ENCODE results near the gene RBMX. TPM values are rescaled to one million over a fixed set of nuclear protein-coding genes. Genes with fewer than 3 reads are reported as not detected.
"Not testable (repeated sequence)": the region's sequence is repeated elsewhere in the genome, so short reads cannot be mapped to it uniquely, and the experiment has no call there.

RBMX gene
- polyA plus RNA-seq (ENCODE audit: insufficient read length) = 198 TPM

DNA sequence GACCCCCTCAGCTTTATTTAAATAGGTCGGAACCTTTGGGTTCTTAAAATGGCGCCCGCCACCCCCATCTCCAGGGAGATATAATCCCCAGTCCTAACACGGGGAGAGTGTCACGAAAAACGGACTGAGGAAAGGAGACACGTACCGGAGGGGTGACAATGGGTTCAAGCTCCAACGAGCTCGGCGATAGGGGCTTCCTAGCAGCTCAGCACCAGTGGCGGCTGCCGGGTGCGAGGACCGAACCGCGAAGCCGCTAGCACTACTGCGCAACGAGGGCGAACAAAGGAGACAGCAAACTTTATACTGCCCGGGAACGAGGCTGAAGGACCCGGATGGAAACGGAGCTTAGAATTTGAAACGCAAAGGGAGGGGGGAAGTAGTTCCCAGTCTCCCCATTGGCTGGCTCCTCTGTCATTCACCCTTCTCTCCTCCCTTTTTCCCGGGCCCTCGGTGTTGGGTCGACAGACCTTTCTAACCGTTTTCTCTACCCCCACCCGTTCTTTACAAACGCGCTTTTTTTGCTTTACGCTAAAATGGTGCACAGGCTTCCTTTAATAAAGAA is at the start of gene RBMX:
Gene RBMX, minus strand, starts transcription at position 274 of the 562 bp plus-strand sequence. CDS start 1,298 bp downstream, outside the sequence.
- DNase-seq = peak; percentile 91

DNA sequence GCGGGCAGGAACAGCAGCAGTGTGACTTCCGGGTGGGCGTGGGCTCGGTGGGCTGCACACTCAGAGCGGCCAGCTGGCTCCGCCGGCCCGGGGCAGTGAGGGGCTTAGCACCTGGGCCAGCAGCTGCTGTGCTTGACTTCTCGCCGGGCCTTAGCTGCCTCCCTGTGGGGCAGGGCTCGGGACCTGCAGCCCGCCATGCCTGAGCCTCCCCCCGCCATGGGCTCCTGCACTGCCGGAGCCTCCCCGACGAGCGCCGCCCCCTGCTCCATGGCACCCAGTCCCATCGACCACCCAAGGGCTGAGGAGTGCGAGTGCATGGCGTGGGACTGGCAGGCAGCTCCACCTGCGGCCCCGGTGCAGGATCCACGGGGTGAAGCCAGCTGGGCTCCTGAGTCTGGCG is 40.9 kb upstream of the RBMX start:
- not testable (repeated sequence) for DNase-seq

GRCh38 chrX:136920001-136920400 is 39.5 kb upstream of the RBMX start:
- no peak for DNase-seq

- DNase-seq = no peak
Observed at GRCh38 chrX:136916827-136917226, 36.3 kb upstream of the RBMX start.

DNA sequence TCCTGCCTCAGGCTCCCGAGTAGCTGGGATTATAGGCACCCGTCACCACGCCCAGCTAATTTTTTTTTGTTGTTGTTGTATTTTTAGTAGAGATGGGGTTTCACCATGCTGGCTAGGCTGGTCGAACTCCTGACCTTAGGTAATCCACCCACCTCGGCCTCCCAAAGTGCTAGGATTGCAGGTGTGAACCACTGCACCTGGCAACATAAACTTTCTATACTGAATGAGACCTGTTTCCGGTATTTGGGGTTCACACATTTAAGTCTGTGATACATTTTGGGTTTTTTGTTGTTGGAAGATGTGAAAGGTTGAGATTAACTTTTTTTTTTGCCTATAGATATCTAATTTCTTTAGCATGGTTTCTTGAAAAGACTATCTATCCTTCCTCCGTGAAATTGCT is 31.1 kb upstream of the RBMX start:
- DNase-seq = not testable (repeated sequence)

GRCh38 chrX:136911253-136911652 is 30.7 kb upstream of the RBMX start:
- no peak for DNase-seq

DNA sequence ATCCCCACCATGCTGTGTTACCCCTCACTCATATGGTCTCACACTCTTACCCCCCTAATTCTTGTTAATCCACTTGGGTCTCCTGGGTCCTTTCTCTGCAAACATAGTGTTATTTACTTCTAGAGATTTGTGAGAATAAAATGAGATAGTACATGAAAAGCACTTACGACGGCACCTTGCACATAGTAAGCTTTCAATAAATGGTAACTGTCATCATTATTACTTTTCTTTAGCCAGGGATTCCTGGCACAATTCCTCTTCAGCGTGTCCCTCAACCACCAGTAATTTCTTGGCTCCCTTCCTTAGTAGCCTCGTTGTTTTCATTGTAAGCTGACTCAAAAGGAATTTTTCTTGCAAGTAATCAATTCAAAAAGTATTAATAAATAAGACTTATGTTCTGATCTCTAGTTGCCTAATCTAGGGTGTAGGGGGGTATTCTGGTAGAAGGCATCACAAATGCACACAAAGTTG is 30.1 kb upstream of the RBMX start:
- no peak for DNase-seq

DNA sequence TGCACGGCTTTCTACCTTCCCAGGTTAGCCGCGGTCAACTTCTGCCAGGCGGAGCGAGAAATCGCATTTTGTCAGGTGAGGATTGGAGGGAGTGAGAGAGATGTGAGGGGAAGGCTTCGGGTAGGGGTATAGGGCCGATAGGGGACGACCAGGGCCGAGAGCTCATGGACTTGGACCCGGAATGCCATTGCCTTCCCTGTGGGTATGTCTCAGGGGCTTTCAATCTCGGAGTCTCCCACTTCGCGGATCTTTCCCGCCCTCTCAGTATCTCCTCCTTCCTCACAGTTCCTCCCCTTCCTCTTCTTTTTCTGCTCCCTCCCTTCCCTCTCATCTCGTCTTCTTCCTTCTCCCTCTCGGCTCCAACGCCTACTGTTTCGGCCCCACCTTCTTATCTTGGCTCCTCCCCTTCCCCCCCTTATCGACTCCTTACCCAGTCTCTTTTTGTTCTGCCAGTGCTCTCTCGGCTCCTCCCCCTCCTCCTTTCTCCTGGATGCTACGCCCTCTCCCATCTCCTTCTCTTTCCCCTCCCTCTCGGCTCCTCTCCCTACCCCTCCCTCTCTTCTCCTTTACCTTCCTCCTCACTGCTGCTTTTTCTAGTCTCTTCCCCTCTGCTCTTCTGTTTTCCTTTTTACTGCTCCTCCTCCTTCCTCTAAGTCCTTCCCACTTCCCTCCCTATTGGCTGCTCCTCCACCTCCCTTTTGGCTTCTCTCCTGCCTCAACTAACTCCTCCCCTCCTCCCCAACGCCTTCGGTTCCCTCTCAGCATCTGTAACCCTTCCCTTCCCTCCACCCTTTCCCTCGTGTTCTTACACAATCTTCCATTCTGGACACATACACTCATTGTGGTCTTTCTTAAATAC is 29.4 kb upstream of the RBMX start:
- peak; percentile 88 for DNase-seq

- peak; percentile 68 for DNase-seq
Observed at GRCh38 chrX:136909119-136909705, 28.7 kb upstream of the RBMX start.

DNA sequence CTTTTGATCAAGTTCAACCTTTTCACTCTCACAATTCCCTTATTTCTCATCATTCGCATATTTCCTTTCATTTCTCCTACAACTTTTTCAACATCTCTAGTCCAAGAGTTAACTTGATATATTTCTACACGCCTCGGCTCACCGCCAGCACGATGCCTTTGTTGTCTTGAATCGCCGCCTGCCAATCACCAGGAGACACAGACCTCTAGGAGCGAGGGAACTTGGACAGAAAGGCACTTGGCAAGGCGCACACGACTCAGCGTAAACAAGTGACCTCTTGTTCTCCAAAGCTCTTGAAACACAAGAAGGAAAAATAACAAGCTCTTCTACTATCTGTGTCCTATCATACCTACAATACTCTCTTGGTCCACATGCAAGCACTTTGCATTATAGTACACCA is 27.1 kb upstream of the RBMX start:
- DNase-seq = no peak

DNA sequence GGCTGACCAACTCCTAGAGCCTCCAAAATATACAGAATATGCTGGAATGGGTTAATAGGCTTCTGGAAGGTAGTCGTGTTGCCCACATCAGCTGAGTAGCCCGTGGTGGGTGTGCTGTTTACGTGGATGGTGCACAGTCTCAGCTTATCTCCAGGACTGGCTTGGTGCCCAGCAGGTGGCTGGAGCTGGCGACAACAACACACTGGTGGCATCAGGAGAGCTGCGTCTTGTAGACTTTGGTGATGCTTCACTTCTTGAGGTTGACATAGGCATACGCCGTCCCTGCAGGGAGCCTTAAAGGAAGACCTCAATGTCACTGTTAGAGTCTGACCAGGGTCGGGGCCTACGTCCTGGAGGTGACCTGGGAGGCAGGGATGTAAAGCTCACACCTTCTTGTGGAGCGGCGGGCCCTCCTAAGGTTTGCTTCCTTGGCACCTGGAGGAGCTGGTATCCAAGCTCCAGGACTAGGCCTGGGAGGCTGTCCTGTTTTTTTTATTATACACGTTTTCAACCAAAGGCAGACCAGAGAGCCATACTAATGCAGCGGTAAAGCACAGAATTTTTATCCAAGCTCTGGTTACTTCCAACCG is 26.5 kb upstream of the RBMX start:
- DNase-seq = no peak

GRCh38 chrX:136904067-136904466 is 23.5 kb upstream of the RBMX start:
- not testable (repeated sequence) for DNase-seq

- not testable (repeated sequence) for DNase-seq
Observed at GRCh38 chrX:136900071-136900470, 19.5 kb upstream of the RBMX start.

DNA sequence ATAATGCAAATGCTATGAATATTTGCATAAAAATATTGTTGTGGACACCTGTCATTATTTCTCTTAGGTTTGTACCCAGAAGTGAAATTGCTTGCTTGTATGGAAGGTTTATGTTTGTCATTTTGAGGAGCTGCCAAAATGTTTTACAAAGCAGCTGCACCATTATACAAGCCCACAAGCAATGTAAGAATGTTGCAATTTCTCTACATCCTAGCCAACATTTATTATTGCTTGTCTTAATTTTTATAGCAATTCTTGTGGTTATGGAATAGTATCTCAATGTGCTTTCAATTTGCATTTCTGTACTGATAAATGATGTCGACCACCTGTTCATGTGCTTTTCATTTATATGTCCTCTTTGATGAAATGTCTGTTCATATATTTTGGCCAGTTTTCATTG is 18.7 kb upstream of the RBMX start:
- no peak for DNase-seq

DNA sequence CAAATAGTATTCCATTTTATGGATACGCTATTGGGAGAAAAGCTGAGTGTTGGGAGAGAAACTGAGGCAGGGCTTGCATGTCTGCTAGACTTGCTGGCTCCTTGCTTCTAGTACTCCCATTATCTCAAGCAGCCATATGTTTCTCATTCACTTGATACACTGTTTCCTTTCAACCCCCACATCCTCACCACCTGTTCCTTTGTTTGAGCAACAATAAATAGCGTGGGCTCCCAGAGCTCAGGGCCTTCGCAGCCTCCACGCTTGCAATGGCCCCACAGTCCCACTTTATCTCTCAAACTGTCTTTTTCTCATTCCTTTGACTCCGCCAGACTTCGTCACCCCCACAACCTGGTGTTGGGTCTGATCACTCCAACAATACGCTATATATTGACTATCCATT is 18.2 kb upstream of the RBMX start:
- not testable (repeated sequence) for DNase-seq

DNA sequence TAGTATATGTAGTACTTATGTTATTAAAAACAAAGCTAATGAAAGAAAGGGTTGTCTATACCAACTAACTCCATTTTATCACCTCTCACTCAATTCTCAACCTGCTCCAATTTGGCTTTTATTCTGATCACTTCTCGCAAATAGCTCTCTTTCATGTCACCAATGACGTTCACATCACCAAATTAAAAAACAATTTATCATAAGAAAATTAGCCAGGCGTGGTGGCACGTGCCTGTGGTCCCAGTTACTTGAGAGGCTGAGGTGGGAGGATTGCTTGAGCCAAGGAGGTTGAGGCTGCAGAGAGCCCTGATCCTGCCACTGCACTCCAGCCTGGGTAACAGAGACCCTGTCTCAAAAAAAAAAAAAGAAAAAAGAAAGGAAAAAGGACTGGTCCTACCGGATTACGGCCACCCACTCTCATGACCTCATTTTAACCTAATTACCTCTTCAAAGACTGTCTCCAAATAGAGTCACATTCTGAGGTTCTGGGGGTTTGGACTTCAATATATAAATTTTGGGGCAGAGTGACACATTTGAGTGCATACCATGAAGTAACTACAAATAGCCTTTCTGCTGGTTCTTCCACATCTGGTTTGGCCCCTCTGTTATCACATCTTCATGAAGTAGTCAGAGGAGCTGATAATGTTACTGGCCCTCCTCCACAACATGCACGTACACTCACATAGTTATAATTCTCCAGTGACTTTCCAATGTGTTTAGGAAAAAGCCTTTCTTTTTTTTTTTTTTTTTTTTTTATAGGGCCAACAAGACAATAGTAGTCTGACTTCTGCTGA is 15.8 kb upstream of the RBMX start:
- DNase-seq = no peak

DNA sequence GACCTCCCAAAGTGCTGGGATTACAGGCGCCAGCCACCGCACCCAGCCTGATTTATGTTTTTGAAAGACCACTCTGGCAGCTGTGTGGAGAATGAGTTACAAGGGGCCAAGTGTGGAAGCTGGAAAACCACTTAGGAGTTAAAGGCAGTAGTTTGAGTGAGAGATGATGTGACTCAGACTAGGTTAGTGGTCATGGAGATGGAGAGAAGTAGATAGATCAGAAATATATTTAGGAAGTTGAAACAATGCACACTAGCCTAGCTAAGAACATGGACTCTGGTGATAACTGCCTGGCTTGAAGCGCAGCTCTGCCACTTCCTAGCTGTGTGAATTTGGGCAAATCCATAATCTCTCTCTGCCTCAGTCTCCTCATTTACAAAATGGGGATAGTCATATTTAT is 11.9 kb upstream of the RBMX start:
- no peak for DNase-seq

GRCh38 chrX:136890596-136890995 is 10.1 kb upstream of the RBMX start:
- DNase-seq = not testable (repeated sequence)

DNA sequence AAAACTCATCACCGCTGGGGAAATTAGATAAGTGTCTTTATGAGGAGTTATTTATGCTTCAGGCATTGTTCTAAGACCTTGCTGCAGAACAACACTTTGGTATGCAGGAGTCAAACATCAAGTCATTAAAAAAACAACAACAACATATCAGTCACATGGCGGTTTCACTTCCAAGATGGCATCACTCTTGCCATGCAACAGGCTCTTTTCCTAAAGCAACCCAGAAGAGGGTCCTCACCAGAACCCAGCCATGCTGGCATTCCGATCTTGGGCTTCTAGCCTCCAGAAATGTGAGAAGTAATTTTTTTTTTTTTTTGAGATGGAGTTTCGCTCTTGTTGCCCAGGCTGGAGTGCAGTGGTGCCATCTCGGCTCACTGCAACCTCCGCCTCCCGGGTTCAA is 8.7 kb upstream of the RBMX start:
- no peak for DNase-seq

DNA sequence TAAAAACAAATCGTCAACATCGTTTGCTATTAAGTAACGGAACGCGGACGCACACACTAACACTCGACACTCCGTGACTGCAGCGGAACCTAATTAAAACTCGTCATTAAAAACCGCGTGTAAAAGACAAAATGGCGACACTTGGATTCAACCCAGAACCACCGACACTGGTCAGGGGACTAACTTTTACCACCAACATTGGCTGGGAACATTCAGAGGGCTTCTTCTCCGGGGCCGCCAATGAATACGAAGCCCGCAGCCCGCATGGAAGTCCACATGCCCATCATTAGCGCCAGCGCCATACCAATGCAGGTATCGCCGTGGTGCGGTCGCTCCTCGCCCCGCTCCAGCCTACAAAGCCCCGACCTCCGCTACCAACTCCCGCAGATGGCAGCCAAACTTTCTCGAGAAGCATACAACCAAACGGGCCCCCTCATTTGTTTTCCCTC is 498 bp downstream of the RBMX start:
- no peak for DNase-seq

GRCh38 chrX:136879001-136879687 is 1.4 kb downstream of the RBMX start:
- DNase-seq = no peak

DNA sequence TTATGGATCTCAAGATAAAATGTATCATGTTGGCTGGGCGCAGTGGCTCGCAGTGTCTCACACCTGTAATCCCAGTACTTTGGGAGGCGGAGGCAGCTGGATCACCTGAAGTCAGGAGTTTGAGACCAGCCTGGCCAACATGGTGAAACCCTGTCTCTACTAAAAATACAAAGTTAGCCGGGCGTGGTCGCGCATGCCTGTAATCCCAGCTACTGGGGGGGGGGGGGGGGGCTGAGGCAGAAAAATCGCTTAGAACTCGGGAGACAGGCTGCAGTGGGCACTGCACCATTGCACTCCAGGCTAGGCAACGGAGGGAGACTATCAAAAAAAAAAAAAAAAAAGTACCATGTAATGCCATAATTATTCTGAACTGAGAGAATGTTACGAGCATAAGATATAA is 2.1 kb downstream of the RBMX start:
- DNase-seq = no peak
